Activated CD4-positive, alpha-beta T cell treated with anti-CD3 and anti-CD28 coated beads, Interleukin-2, amount 10 ng/mL, durations not matched to agents 7 days and 5 days (primary cell): ENCODE data around the gene SND1. TPM values are rescaled to one million over a fixed set of nuclear protein-coding genes. Genes with fewer than 3 reads are reported as not detected.
A peak's percentile ranks its signal among the peaks of the same experiment; 100 is the strongest.

Experiments
- CTCF ChIA-PET: fragments of 350-600 bp; sonication (Branson Sonifier 250); formaldehyde crosslinking; loops from one replicate; lab custom pipeline; 2021; ENCODE audit warnings: antibody characterized with exemption; lab: Charles Lee
- POLR2A ChIA-PET: fragments of 350-600 bp; sonication (Branson Sonifier 250); formaldehyde crosslinking; loops from one replicate; lab custom pipeline; 2021; ENCODE audit warnings: antibody characterized with exemption; lab: Charles Lee
- DNase-seq: peaks from one replicate; pipeline ENCODE4 v3.0.0-alpha.2; 2020
- H3K27ac Mint-ChIP-seq: one replicate; pipeline ENCODE4 v1.8.0; 2021; ENCODE audit warnings: mild to moderate bottlenecking, moderate library complexity, mixed read lengths
- H3K27me3 Mint-ChIP-seq: one replicate; pipeline ENCODE4 v1.8.0; 2021; ENCODE audit warnings: mixed read lengths
- H3K36me3 Mint-ChIP-seq: one replicate; pipeline ENCODE4 v1.8.0; 2021; ENCODE audit warnings: low read depth, mixed read lengths
- H3K4me1 Mint-ChIP-seq: one replicate; pipeline ENCODE4 v1.8.0; 2021; ENCODE audit warnings: mixed read lengths
- H3K4me3 Mint-ChIP-seq: one replicate; pipeline ENCODE4 v1.8.0; 2021; ENCODE audit warnings: mild to moderate bottlenecking, moderate library complexity, mixed read lengths
- H3K9me3 Mint-ChIP-seq: one replicate; pipeline ENCODE4 v1.8.0; 2021; ENCODE audit warnings: mixed read lengths
- total RNA-seq, 2 experiments: library from RNA; stranded (reverse); gene quantifications; one replicate each; pipeline ENCODE4 v1.2.3, GENCODE V29; 2021

Gene SND1
- total RNA-seq, 2 experiments from 2014 or later = 141 to 163 TPM

GRCh38 chr7:127769696-127770400 lies 117.9 kb downstream of the SND1 start:
- H3K4me3 Mint-ChIP-seq = no peak overlapping the region
- peaks cover 2% of the 10 kb centered on the region for H3K9me3 Mint-ChIP-seq
- ChIA-PET POLR2A (no interaction called here), CTCF (no interaction called here)
- DNase-seq = no peak
- H3K27me3 Mint-ChIP-seq = no peaks in the 10 kb centered on the region
- no peak overlapping the region for H3K27ac Mint-ChIP-seq
- peaks cover 11% of the 10 kb centered on the region for H3K36me3 Mint-ChIP-seq
- peaks cover 9% of the 10 kb centered on the region for H3K4me1 Mint-ChIP-seq

GRCh38 chr7:127770885-127771284 lies 118.9 kb downstream of the SND1 start:
- H3K27me3 Mint-ChIP-seq = no peaks in the 10 kb centered on the region
- CTCF ChIA-PET = no interaction called here
- DNase-seq = no peak

GRCh38 chr7:127771707-127772106 lies 119.7 kb downstream of the SND1 start:
- H3K4me3 Mint-ChIP-seq = no peak overlapping the region
- ChIA-PET POLR2A (no interaction called here), CTCF (no interaction called here)
- no peaks in the 10 kb centered on the region for H3K9me3 Mint-ChIP-seq
- H3K4me1 Mint-ChIP-seq = peaks cover 8% of the 10 kb centered on the region
- peaks cover 6% of the 10 kb centered on the region for H3K36me3 Mint-ChIP-seq
- H3K27me3 Mint-ChIP-seq = no peaks in the 10 kb centered on the region
- peak overlapping the region; percentile 26 for H3K27ac Mint-ChIP-seq
- DNase-seq = no peak

More at GRCh38 chr7:127770885-127771284, 118.9 kb downstream of the SND1 start:
- H3K36me3 Mint-ChIP-seq = peaks cover 8% of the 10 kb centered on the region
- no peak overlapping the region for H3K27ac Mint-ChIP-seq
- H3K4me3 Mint-ChIP-seq = no peak overlapping the region
- H3K9me3 Mint-ChIP-seq = no peaks in the 10 kb centered on the region
- POLR2A ChIA-PET = no interaction called here
- H3K4me1 Mint-ChIP-seq = peaks cover 9% of the 10 kb centered on the region

GRCh38 chr7:127776776-127777386 lies 124.9 kb downstream of the SND1 start:
- no peaks in the 10 kb centered on the region for H3K9me3 Mint-ChIP-seq
- no peak overlapping the region for H3K27ac Mint-ChIP-seq
- no peak for DNase-seq
- no peaks in the 10 kb centered on the region for H3K4me1 Mint-ChIP-seq
- ChIA-PET POLR2A (no interaction called here), CTCF (no interaction called here)
- no peaks in the 10 kb centered on the region for H3K27me3 Mint-ChIP-seq
- peaks cover 7% of the 10 kb centered on the region for H3K36me3 Mint-ChIP-seq
- no peak overlapping the region for H3K4me3 Mint-ChIP-seq

GRCh38 chr7:127780489-127780888 lies 128.5 kb downstream of the SND1 start:
- Mint-ChIP-seq H3K4me3 (no peak overlapping the region), H3K36me3 (peaks cover 10% of the 10 kb centered on the region), H3K27me3 (no peaks in the 10 kb centered on the region), H3K9me3 (no peaks in the 10 kb centered on the region), H3K4me1 (peaks cover 5% of the 10 kb centered on the region), H3K27ac (no peak overlapping the region)
- CTCF ChIA-PET = interaction anchor here (1.0 to 2.3 kb wide), 2 partner anchors 13 to 25 kb away, joined by 3 to 7 read pairs; no protein-coding TSS in a partner anchor
- DNase-seq = no peak
- POLR2A ChIA-PET = no interaction called here

GRCh38 chr7:127781081-127781480 lies 129.1 kb downstream of the SND1 start:
- no peak for DNase-seq
- Mint-ChIP-seq H3K27ac (no peak overlapping the region), H3K4me3 (no peak overlapping the region), H3K9me3 (no peaks in the 10 kb centered on the region), H3K4me1 (peaks cover 5% of the 10 kb centered on the region), H3K27me3 (no peaks in the 10 kb centered on the region), H3K36me3 (peaks cover 12% of the 10 kb centered on the region)
- CTCF ChIA-PET = interaction anchor here (1.0 kb wide), 1 partner anchor 26 kb away, joined by 3 read pairs; no protein-coding TSS in a partner anchor
- POLR2A ChIA-PET = no interaction called here

- Mint-ChIP-seq H3K4me3 (no peak overlapping the region), H3K4me1 (peaks cover 10% of the 10 kb centered on the region), H3K27ac (no peak overlapping the region), H3K27me3 (no peaks in the 10 kb centered on the region), H3K9me3 (no peaks in the 10 kb centered on the region), H3K36me3 (peaks cover 16% of the 10 kb centered on the region)
- ChIA-PET POLR2A (no interaction called here), CTCF (no interaction called here)
- DNase-seq = no peak
Observed at GRCh38 chr7:127782075-127782474, 130.1 kb downstream of the SND1 start.

- POLR2A ChIA-PET = no interaction called here
- no peak for DNase-seq
- Mint-ChIP-seq H3K27me3 (no peaks in the 10 kb centered on the region), H3K4me3 (no peak overlapping the region), H3K36me3 (peaks cover 21% of the 10 kb centered on the region), H3K4me1 (peaks cover 15% of the 10 kb centered on the region), H3K27ac (no peak overlapping the region), H3K9me3 (no peaks in the 10 kb centered on the region)
- CTCF ChIA-PET = interaction anchor here (0.6 kb wide), 1 partner anchor 192 kb away, joined by 3 read pairs; no protein-coding TSS in a partner anchor
Observed at GRCh38 chr7:127782654-127783559, 130.9 kb downstream of the SND1 start.

GRCh38 chr7:127786184-127786583 lies 134.2 kb downstream of the SND1 start:
- POLR2A ChIA-PET = no interaction called here
- no peak for DNase-seq
- Mint-ChIP-seq H3K9me3 (no peaks in the 10 kb centered on the region), H3K27ac (no peak overlapping the region), H3K27me3 (no peaks in the 10 kb centered on the region), H3K4me1 (peaks cover 17% of the 10 kb centered on the region), H3K36me3 (peaks cover 18% of the 10 kb centered on the region), H3K4me3 (no peak overlapping the region)
- CTCF ChIA-PET = no interaction called here

GRCh38 chr7:127789031-127789430 lies 137.0 kb downstream of the SND1 start:
- H3K9me3 Mint-ChIP-seq = no peaks in the 10 kb centered on the region
- POLR2A ChIA-PET = interaction anchor here (0.6 kb wide), 1 partner anchor 304 kb away, joined by 3 read pairs; no protein-coding TSS in a partner anchor
- no peak for DNase-seq
- H3K36me3 Mint-ChIP-seq = peaks cover 18% of the 10 kb centered on the region
- no peak overlapping the region for H3K4me3 Mint-ChIP-seq
- peaks cover 12% of the 10 kb centered on the region for H3K4me1 Mint-ChIP-seq
- H3K27ac Mint-ChIP-seq = no peak overlapping the region
- no peaks in the 10 kb centered on the region for H3K27me3 Mint-ChIP-seq
- CTCF ChIA-PET = no interaction called here

GRCh38 chr7:127791446-127792189 lies 139.6 kb downstream of the SND1 start:
- no peaks in the 10 kb centered on the region for H3K27me3 Mint-ChIP-seq
- CTCF ChIA-PET = interaction anchor here (0.8 to 1.2 kb wide), 2 partner anchors 14 to 239 kb away, joined by 3 read pairs; no protein-coding TSS in a partner anchor
- no peaks in the 10 kb centered on the region for H3K9me3 Mint-ChIP-seq
- POLR2A ChIA-PET = no interaction called here
- H3K4me1 Mint-ChIP-seq = peaks cover 10% of the 10 kb centered on the region
- H3K36me3 Mint-ChIP-seq = peaks cover 11% of the 10 kb centered on the region
- no peak for DNase-seq
- no peak overlapping the region for H3K4me3 Mint-ChIP-seq
- no peak overlapping the region for H3K27ac Mint-ChIP-seq
